Measurements from ENCODE around the gene COL5A1. TPM values are rescaled to one million over a fixed set of nuclear protein-coding genes. Genes with fewer than 3 reads are reported as not detected.

COL5A1 gene
- polyA plus RNA-seq, 1 donor (not counting 4 experiments of a cell fraction or from before 2014, with no cell fraction given), result 3.1 TPM

DNA sequence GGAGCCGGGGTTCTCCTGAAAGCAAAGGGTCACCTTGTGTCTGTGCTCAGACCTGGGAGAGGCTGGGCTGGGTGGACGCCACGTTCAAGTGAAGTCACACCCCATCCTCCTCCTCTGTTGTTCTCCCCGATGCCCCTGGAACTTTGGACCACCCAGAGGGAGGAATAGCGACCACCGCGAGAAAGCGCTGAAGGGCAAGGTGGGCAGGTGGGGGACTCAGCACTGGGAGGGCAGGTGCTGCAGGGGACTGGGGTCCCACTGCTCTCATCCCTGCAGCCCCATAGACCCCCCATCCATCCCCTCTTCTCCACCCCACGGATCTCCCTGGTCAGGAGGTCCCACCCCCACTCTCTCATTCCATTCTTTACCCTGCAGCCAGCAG is 48.8 kb upstream of the COL5A1 start:
- dilution Hi-C loops (cut with MboI; ENCODE audit: extremely low pct_ligation_motif_present, low sequenced_read_pairs), result no loop called here
- no peak overlapping the region for H3K27ac ChIP-seq (ENCODE audit: control insufficient read depth, insufficient read depth, low read length)
- H3K9me1 ChIP-seq (ENCODE audit: control insufficient read depth, extremely low read depth, insufficient read depth, low read length), result no peaks in the 10 kb centered on the region
- H3K4me1 ChIP-seq (ENCODE audit: control insufficient read depth, extremely low read depth, insufficient read depth, low read length), result no peaks in the 10 kb centered on the region
- no peaks in the 10 kb centered on the region for H4K20me1 ChIP-seq (ENCODE audit: control insufficient read depth, extremely low read depth, insufficient read depth, low read length)
- no peak overlapping the region for H2AFZ ChIP-seq (ENCODE audit: control insufficient read depth, low read length)
- peaks cover 11% of the 10 kb centered on the region for H3K27me3 ChIP-seq (ENCODE audit: control insufficient read depth, extremely low read depth, insufficient read depth, low read length)
- no peaks in the 10 kb centered on the region for H3K9me3 ChIP-seq (ENCODE audit: control insufficient read depth, low read depth, low read length)
- H3K4me3 ChIP-seq (ENCODE audit: control insufficient read depth in 2 of 3, extremely low read depth in 1 of 3, insufficient read depth in 2 of 3, low read depth in 1 of 3, low read length in 3 of 3), result no peak overlapping the region
- FAIRE-seq (no peak), DNase-seq (ENCODE audit: low read depth, low spot score) (no peak)
- TF ChIP-seq, protein P1, sequence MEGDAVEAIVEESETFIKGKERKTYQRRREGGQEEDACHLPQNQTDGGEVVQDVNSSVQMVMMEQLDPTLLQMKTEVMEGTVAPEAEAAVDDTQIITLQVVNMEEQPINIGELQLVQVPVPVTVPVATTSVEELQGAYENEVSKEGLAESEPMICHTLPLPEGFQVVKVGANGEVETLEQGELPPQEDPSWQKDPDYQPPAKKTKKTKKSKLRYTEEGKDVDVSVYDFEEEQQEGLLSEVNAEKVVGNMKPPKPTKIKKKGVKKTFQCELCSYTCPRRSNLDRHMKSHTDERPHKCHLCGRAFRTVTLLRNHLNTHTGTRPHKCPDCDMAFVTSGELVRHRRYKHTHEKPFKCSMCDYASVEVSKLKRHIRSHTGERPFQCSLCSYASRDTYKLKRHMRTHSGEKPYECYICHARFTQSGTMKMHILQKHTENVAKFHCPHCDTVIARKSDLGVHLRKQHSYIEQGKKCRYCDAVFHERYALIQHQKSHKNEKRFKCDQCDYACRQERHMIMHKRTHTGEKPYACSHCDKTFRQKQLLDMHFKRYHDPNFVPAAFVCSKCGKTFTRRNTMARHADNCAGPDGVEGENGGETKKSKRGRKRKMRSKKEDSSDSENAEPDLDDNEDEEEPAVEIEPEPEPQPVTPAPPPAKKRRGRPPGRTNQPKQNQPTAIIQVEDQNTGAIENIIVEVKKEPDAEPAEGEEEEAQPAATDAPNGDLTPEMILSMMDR (optimal IDR thresholded peaks at IDR 0.05 in 1 of 3, IDR thresholded peaks at IDR 0.05 in 1 of 3, conservative IDR thresholded peaks at IDR 0.05 in 1 of 3; ENCODE audit: extremely low read depth in 1 of 3, insufficient read depth in 2 of 3, low read length in 3 of 3), result no peak
- TF ChIP-seq EZH2 (IDR thresholded peaks at IDR 0.05; ENCODE audit: low read length), result no peak
- no peak overlapping the region for H3K9ac ChIP-seq (ENCODE audit: control insufficient read depth, extremely low read depth, insufficient read depth, low read length)
- H3K36me3 ChIP-seq (ENCODE audit: control insufficient read depth in 2 of 2, extremely low read depth in 1 of 2, insufficient read depth in 2 of 2, low read length in 2 of 2), result no peaks in the 10 kb centered on the region
- H3K79me2 ChIP-seq (ENCODE audit: control insufficient read depth, insufficient read depth, low read length), result no peaks in the 10 kb centered on the region
- no peak overlapping the region for H3K4me2 ChIP-seq (ENCODE audit: control insufficient read depth, extremely low read depth, insufficient read depth, low read depth, low read length)

DNA sequence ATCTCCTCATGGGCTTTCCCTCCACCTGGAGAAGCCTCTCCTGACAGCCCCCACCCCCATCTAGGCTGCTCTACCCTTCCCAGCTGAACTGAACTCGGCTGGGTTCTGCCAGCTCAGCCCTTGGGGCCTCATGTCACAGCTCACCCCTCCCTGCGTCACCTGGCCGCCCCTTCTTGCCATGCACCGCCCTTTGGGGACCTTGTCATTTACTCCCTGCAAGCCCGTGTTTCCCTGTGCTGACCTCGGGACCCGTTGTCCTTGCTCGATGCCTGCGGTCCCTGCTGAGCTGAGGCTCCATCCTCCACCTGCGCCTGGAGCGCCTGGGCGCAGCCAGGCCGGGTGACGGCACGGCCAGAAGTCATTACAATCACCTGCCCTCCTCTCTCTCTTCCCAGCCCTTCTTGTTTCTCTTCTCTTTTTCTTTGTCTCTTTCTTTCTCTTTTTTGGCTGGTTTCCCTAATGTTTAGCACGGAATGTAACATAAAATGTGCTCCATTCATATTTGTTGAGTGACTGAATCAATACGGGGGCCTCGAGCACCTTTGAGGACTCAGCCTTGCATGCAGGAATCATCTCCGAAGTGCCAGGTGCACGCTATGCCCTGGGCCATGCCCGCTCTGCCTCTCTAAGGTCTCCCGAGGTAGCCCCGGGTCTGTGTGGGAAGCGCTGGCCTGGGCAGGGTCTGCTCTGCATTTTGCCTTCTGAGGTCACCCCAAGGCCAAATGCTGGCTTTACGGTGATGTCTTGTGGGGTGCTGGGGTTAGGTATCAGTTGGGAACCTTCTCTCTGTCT is 48.1 kb upstream of the COL5A1 start:
- DNase-seq (ENCODE audit: low read depth, low spot score) (no peak), FAIRE-seq (no peak)
- Histone ChIP-seq H3K4me3 (ENCODE audit: control insufficient read depth in 2 of 3, extremely low read depth in 1 of 3, insufficient read depth in 2 of 3, low read depth in 1 of 3, low read length in 3 of 3) (no peak overlapping the region), H3K9me3 (ENCODE audit: control insufficient read depth, low read depth, low read length) (no peaks in the 10 kb centered on the region), H3K27ac (ENCODE audit: control insufficient read depth, insufficient read depth, low read length) (no peak overlapping the region), H2AFZ (ENCODE audit: control insufficient read depth, low read length) (no peak overlapping the region), H3K9me1 (ENCODE audit: control insufficient read depth, extremely low read depth, insufficient read depth, low read length) (no peaks in the 10 kb centered on the region), H3K4me2 (ENCODE audit: control insufficient read depth, extremely low read depth, insufficient read depth, low read depth, low read length) (no peak overlapping the region), H3K9ac (ENCODE audit: control insufficient read depth, extremely low read depth, insufficient read depth, low read length) (no peak overlapping the region), H3K4me1 (ENCODE audit: control insufficient read depth, extremely low read depth, insufficient read depth, low read length) (no peaks in the 10 kb centered on the region), H3K27me3 (ENCODE audit: control insufficient read depth, extremely low read depth, insufficient read depth, low read length) (peaks cover 17% of the 10 kb centered on the region), H3K36me3 (ENCODE audit: control insufficient read depth in 2 of 2, extremely low read depth in 1 of 2, insufficient read depth in 2 of 2, low read length in 2 of 2) (no peaks in the 10 kb centered on the region), H3K79me2 (ENCODE audit: control insufficient read depth, insufficient read depth, low read length) (no peaks in the 10 kb centered on the region), H4K20me1 (ENCODE audit: control insufficient read depth, extremely low read depth, insufficient read depth, low read length) (no peaks in the 10 kb centered on the region)
- no peak for TF ChIP-seq EZH2 (IDR thresholded peaks at IDR 0.05; ENCODE audit: low read length)
- TF ChIP-seq, protein P1 (optimal IDR thresholded peaks at IDR 0.05 in 1 of 3, IDR thresholded peaks at IDR 0.05 in 1 of 3, conservative IDR thresholded peaks at IDR 0.05 in 1 of 3; ENCODE audit: extremely low read depth in 1 of 3, insufficient read depth in 2 of 3, low read length in 3 of 3), result no peak
- dilution Hi-C loops (cut with MboI; ENCODE audit: extremely low pct_ligation_motif_present, low sequenced_read_pairs), result no loop called here
